Spleen (tissue), 11 donors: Measurements from ENCODE around the gene NFATC2. TPM values are rescaled to one million over a fixed set of nuclear protein-coding genes. Genes with fewer than 3 reads are reported as not detected.

Experiments
- DNase-seq: peaks from one replicate; pipeline ENCODE4 v3.0.0-alpha.2; 2020
- H3K27ac ChIP-seq, 8 donors: fragments of 200-600 bp; sonication (generic) in 7 of 8; 1 replicate in 4 of 8; 2 replicates in 4 of 8; pipeline versions ENCODE4 v1.5.0 to v1.8.0; 2016 to 2021; ENCODE audit warnings: inconsistent platforms in 4 of 8, mild to moderate bottlenecking in 4 of 8, moderate library complexity in 1 of 8
- H3K27me3 ChIP-seq, 7 donors: fragments of 200-600 bp; sonication (generic) in 6 of 7; replicated peaks in 1 of 7; 1 replicate in 4 of 7; 2 replicates in 3 of 7; pipeline versions ENCODE4 v1.5.0 to v1.8.0; 2016 to 2021; ENCODE audit warnings: inconsistent platforms in 3 of 7, mild to moderate bottlenecking in 1 of 7
- H3K36me3 ChIP-seq, 6 donors: fragments of 200-600 bp; sonication (generic) in 5 of 6; 1 replicate in 4 of 6; 2 replicates in 2 of 6; pipeline versions ENCODE4 v1.5.0 to v1.8.0; 2016 to 2021; ENCODE audit warnings: inconsistent platforms in 2 of 6
- H3K4me1 ChIP-seq, 6 donors: fragments of 200-600 bp; sonication (generic) in 5 of 6; 1 replicate in 3 of 6; 2 replicates in 3 of 6; pipeline versions ENCODE4 v1.5.0 to v1.8.0; 2016 to 2021; ENCODE audit warnings: inconsistent platforms in 3 of 6
- H3K4me3 ChIP-seq, 8 donors: fragments of 200-600 bp; sonication (generic) in 7 of 8; 1 replicate in 4 of 8; 2 replicates in 4 of 8; pipeline versions ENCODE4 v1.5.0 to v1.8.0; 2016 to 2021; ENCODE audit warnings: inconsistent platforms in 4 of 8, mild to moderate bottlenecking in 4 of 8, moderate library complexity in 2 of 8
- H3K9me3 ChIP-seq, 8 donors: fragments of 200-600 bp; sonication (generic) in 7 of 8; 1 replicate in 4 of 8; 2 replicates in 4 of 8; pipeline versions ENCODE4 v1.5.0 to v1.8.0; 2016 to 2021; ENCODE audit warnings: inconsistent platforms in 4 of 8
- CTCF ChIP-seq, 11 experiments: fragments of 200-600 bp in 7 of 11; fragments of 450-650 bp in 4 of 11; sonication (generic) in 4 of 11; IDR thresholded peaks in 8 of 11; conservative IDR thresholded peaks in 3 of 11; 1 replicate in 7 of 11; 2 replicates in 4 of 11; pipeline versions ENCODE4 v1.4.0 to v1.8.0; 2016 to 2021; ENCODE audit warnings: antibody characterized with exemption in 11 of 11, inconsistent platforms in 4 of 11, mild to moderate bottlenecking in 1 of 11
- POLR2A ChIP-seq, 3 donors: fragments of 450-650 bp; IDR thresholded peaks; one replicate each; pipeline ENCODE4 v1.5.1; 2017; ENCODE audit warnings: antibody characterized with exemption in 3 of 3, mild to moderate bottlenecking in 1 of 3
- POLR2AphosphoS5 ChIP-seq, 3 donors: sonication (generic); formaldehyde crosslinking; IDR thresholded peaks; one replicate each; pipeline ENCODE4 v1.5.1; 2017; ENCODE audit warnings: antibody characterized with exemption in 3 of 3
- WGBS, 5 donors: extraction: QIAGEN DNeasy Blood & Tissue Kit in 3 of 5; methylation state at CpG; one replicate each; pipeline versions ENCODE4 v1.1.5 to v1.1.7; 2013 to 2018; 5-methylcytosine and 5-hydroxymethylcytosine counted together
- intact Hi-C: fragments of 100-400 bp; cut with DNase I; formaldehyde crosslinking; loops from one replicate; pipeline ENCODE4 v1.15.0; 2023; ENCODE audit warnings: low total_unique reads
- polyA plus RNA-seq, 3 donors: library from polyadenylated mRNA; stranded (reverse); fragments of 200-250 nt; gene quantifications; one replicate each; pipeline ENCODE4 v1.2.1, GENCODE V29; 2013
- total RNA-seq, 7 donors: library from RNA; depleted of rRNA in 3 of 7; stranded (reverse); fragments of >200 nt in 3 of 7; fragmentation: NEBNext Ultra II Directional in 4 of 7; extraction: Animal tissue kit (Norgen Biotek cat#: 25700) in 4 of 7; gene quantifications; one replicate each; pipeline versions ENCODE4 v1.1.0 to v1.2.1, GENCODE V29; 2016 to 2021
- donor health status: healthy with polysubstance abuse.
- donor health status: DM: no; HTN: no; CAD: no; lungs with moderate emphysema.
- donor health status: DM: no; HTN: no; CAD: no.
- donor health status: Bipolar disorder and iron deficiency.
- donor health status: healthy.
- donor health status: DM: no; HTN: no; CAD: no.
- donor health status: DM: yes; HTN: yes; CAD: no.

Gene NFATC2
- total and polyA plus RNA-seq, 10 donors: 6.5 to 42.9 (median 34.5) TPM

GRCh38 chr20:51525241-51526105 lies 17.0 kb downstream of the NFATC2 start:
- H3K27ac ChIP-seq: peak overlapping the region; percentile 31 to 77 (median 62)
- peaks cover 0 to 35% (median 22%) of the 10 kb centered on the region in 6 donors for H3K36me3 ChIP-seq
- TF ChIP-seq POLR2AphosphoS5 (IDR thresholded peaks at IDR 0.05) (peak in 1 of 3 donors; percentile 49), POLR2A (IDR thresholded peaks at IDR 0.05) (no peak), CTCF (IDR thresholded peaks at IDR 0.05 in 8 of 11, conservative IDR thresholded peaks at IDR 0.05 in 3 of 11) (no peak)
- H3K27me3 ChIP-seq: no peaks in the 10 kb centered on the region
- peak overlapping the region in 5 of 8 donors; percentile 1 to 49 (median 13) for H3K4me3 ChIP-seq
- H3K4me1 ChIP-seq: peaks cover 38 to 90% (median 55%) of the 10 kb centered on the region in 6 donors
- intact Hi-C loops: loop anchor here (10.0 kb wide), 1 partner anchor 121 kb away; no protein-coding TSS in a partner anchor
- peak; percentile 83 for DNase-seq
- WGBS, 5 donors: 8 to 15% (median 14%) methylated on average over 20 of the region's 20 CpGs
- H3K9me3 ChIP-seq: no peaks in the 10 kb centered on the region

DNA sequence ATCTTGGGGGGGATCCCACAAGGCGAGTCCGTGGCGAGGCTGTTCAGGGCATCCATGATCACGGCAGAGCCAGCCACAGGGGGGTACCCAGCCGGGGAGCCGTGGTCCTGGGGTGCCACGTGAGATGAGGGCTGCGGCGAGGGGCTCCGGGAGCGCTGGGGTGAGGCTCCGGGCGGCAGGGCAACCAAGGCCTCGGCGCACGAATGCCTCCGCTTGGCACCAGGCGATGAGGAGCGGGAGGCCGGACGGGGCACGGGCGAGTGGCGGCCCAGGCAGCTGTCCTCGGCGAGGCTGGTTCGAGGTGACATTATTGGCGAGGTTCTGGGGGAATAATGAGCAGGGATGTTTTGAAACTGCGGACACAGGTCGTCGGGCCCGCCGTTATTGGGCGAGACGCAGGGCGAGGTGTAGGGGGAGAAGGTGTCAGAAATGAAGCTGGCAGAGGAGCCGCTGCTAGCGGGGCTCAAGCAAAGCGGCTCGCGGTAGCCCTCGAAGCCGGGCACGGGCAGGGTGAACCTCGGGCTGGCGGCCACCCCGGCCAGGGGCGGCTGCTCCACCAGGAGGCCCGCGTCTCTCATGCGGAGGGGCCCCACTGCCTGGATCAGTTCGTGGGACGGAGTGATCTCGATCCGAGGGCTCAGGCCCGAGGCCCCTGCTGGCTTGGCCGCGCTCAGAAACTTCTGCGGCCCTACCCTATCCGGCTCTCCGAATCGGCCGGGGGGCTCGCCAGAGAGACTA lies 19.1 kb downstream of the NFATC2 start:
- TF ChIP-seq POLR2A (IDR thresholded peaks at IDR 0.05): no peak
- no peak for TF ChIP-seq CTCF (IDR thresholded peaks at IDR 0.05 in 8 of 11, conservative IDR thresholded peaks at IDR 0.05 in 3 of 11)
- peak in 1 of 3 donors; percentile 3 for TF ChIP-seq POLR2AphosphoS5 (IDR thresholded peaks at IDR 0.05)
- WGBS, 5 donors: 95 to 98% (median 98%) methylated on average over 52 to 64 of the region's 64 CpGs
- peaks cover 25 to 70% (median 35%) of the 10 kb centered on the region in 6 donors for H3K4me1 ChIP-seq
- intact Hi-C loops: loop anchor here (10.0 kb wide), 1 partner anchor 119 kb away; no protein-coding TSS in a partner anchor
- H3K9me3 ChIP-seq: no peaks in the 10 kb centered on the region
- no peaks in the 10 kb centered on the region for H3K27me3 ChIP-seq
- H3K36me3 ChIP-seq: peaks cover 0 to 52% (median 26%) of the 10 kb centered on the region in 6 donors
- H3K27ac ChIP-seq: no peak overlapping the region
- no peak overlapping the region for H3K4me3 ChIP-seq
- DNase-seq: peak; percentile 75

DNA sequence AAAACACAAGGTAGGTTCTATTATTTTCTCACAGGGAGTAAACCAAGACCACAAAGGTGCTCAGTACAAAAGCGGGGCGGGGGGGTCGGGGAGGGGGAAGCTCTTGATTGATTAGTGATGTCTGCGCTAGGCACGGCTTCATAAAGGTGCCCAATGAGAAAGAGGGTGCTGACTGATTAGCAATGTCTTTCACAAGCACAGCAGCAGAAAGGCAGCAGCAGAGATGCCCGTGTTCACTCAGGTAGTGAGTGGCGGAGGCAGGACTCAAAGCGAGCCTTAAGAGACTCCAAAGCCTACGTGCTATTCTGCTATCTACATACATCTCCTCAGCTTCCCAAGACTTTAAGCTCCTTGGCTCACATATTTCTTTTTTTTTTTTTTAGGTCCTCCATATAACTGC lies 20.3 kb downstream of the NFATC2 start:
- peak; percentile 28 for DNase-seq
- 92 to 97% (median 96%) methylated on average over 9 of the region's 9 CpGs for WGBS, 5 donors

More for the DNA sequence above, 20.3 kb downstream of the NFATC2 start:
- Histone ChIP-seq H3K36me3 (peaks cover 0 to 64% (median 26%) of the 10 kb centered on the region in 6 donors), H3K27me3 (no peaks in the 10 kb centered on the region), H3K4me1 (peaks cover 22 to 57% (median 29%) of the 10 kb centered on the region in 6 donors), H3K4me3 (no peak overlapping the region), H3K9me3 (no peaks in the 10 kb centered on the region), H3K27ac (no peak overlapping the region)
- intact Hi-C loops: loop anchor here (10.0 kb wide), 1 partner anchor 117 kb away; no protein-coding TSS in a partner anchor
- TF ChIP-seq POLR2AphosphoS5 (IDR thresholded peaks at IDR 0.05): no peak
- no peak for TF ChIP-seq CTCF (IDR thresholded peaks at IDR 0.05 in 8 of 11, conservative IDR thresholded peaks at IDR 0.05 in 3 of 11)
- no peak for TF ChIP-seq POLR2A (IDR thresholded peaks at IDR 0.05)
